H1 (cell line): Measurements from ENCODE around the gene FRMD3. TPM values are rescaled to one million over a fixed set of nuclear protein-coding genes. Genes with fewer than 3 reads are reported as not detected.

Experiments used
- CTCF ChIA-PET: fragments of 300-600 bp; sonication (Branson Sonifier 250); formaldehyde crosslinking; loops from one replicate; lab custom pipeline; 2021; ENCODE audit not compliant: partially characterized antibody; lab: Charles Lee
- POLR2A ChIA-PET: fragments of 300-600 bp; sonication (Branson Sonifier 250); formaldehyde crosslinking; loops from one replicate; lab custom pipeline; 2021; ENCODE audit warnings: inconsistent platforms; ENCODE audit not compliant: partially characterized antibody; lab: Charles Lee
- DNase-seq, 2 experiments: peaks; one replicate each; pipeline versions ENCODE4 v3.0.0 to v3.0.0-alpha.2; 2010 to 2022; ENCODE audit warnings: low spot score in 2 of 2, low read depth in 1 of 2, mixed read lengths in 1 of 2
- FAIRE-seq: peaks from 2 replicates; lab custom pipeline; 2011; peaks lifted over from hg19 to GRCh38; lab: Jason Lieb, UNC
- H2AFZ ChIP-seq: 2 replicates; pipeline ENCODE4 v1.8.1; 2012; ENCODE audit warnings: low read length, inconsistent platforms
- H2AK5ac ChIP-seq: 2 replicates; pipeline ENCODE4 v1.6.1; 2013; ENCODE audit warnings: low read depth, low read length
- H2BK120ac ChIP-seq: replicated peaks from 2 replicates; pipeline ENCODE3; 2013; ENCODE audit warnings: low read depth, low read length, inconsistent platforms
- H2BK12ac ChIP-seq: 2 replicates; pipeline ENCODE4 v1.6.1; 2013; ENCODE audit warnings: low read depth, low read length
- H2BK15ac ChIP-seq: 2 replicates; pipeline ENCODE4 v1.6.1; 2013; ENCODE audit warnings: low read length
- H2BK20ac ChIP-seq: 2 replicates; pipeline ENCODE4 v1.6.1; 2013; ENCODE audit warnings: low read length
- H2BK5ac ChIP-seq: 2 replicates; pipeline ENCODE4 v1.6.1; 2013; ENCODE audit warnings: low read depth, low read length
- H3K14ac ChIP-seq: 2 replicates; pipeline ENCODE4 v1.6.1; 2013; ENCODE audit warnings: inconsistent platforms; ENCODE audit not compliant: insufficient read length
- H3K18ac ChIP-seq: 2 replicates; pipeline ENCODE4 v1.6.1; 2013; ENCODE audit warnings: low read length; ENCODE audit errors: extremely low read depth
- H3K23ac ChIP-seq: 2 replicates; pipeline ENCODE4 v1.6.1; 2013; ENCODE audit warnings: inconsistent platforms; ENCODE audit not compliant: insufficient read length
- H3K23me2 ChIP-seq: 2 replicates; pipeline ENCODE4 v1.6.1; 2013; ENCODE audit warnings: low read depth, low read length
- H3K27ac ChIP-seq: 2 replicates; pipeline ENCODE4 v1.6.1; 2011; ENCODE audit warnings: low read depth, low read length, inconsistent platforms
- H3K27me3 ChIP-seq, 4 experiments: replicated peaks in 1 of 4; 1 replicate in 1 of 4; 2 replicates in 3 of 4; pipeline versions ENCODE4 v1.6.1 to v1.8.1; 2011 to 2013; ENCODE audit warnings: low read length in 3 of 4, mild to moderate bottlenecking in 3 of 4, inconsistent platforms in 2 of 4, mixed read lengths in 2 of 4, moderate library complexity in 1 of 4; ENCODE audit not compliant: control insufficient read depth in 3 of 4, insufficient read depth in 3 of 4; ENCODE audit errors: extremely low read depth in 1 of 4
- H3K36me3 ChIP-seq, 4 experiments: 2 replicates each; pipeline versions ENCODE4 v1.6.1 to v1.8.1; 2011 to 2013; ENCODE audit warnings: mild to moderate bottlenecking in 4 of 4, low read length in 3 of 4, moderate library complexity in 2 of 4, control low read depth in 1 of 4, inconsistent platforms in 1 of 4; ENCODE audit not compliant: insufficient read depth in 4 of 4, control insufficient read depth in 2 of 4
- H3K4ac ChIP-seq: replicated peaks from 2 replicates; pipeline ENCODE3; 2013; ENCODE audit warnings: low read length, low read depth, mixed read lengths, inconsistent platforms; ENCODE audit not compliant: insufficient read length
- H3K4me1 ChIP-seq, 4 experiments: replicated peaks in 1 of 4; 1 replicate in 1 of 4; 2 replicates in 3 of 4; pipeline versions ENCODE4 v1.6.1 to v1.8.1; 2011 to 2013; ENCODE audit warnings: low read length in 3 of 4, inconsistent platforms in 2 of 4, mixed read lengths in 1 of 4; ENCODE audit not compliant: insufficient read depth in 4 of 4, control insufficient read depth in 3 of 4
- H3K4me2 ChIP-seq, 2 experiments: 2 replicates each; pipeline versions ENCODE4 v1.6.1 to v1.8.1; 2011 to 2013; ENCODE audit warnings: low read depth in 2 of 2, low read length in 2 of 2, control low read depth in 1 of 2, inconsistent platforms in 1 of 2, mild to moderate bottlenecking in 1 of 2; ENCODE audit not compliant: insufficient read depth in 1 of 2
- H3K4me3 ChIP-seq, 4 experiments: fragments of 200-600, 300-600 bp in 1 of 4; sonication (generic), shearing (Covaris generic), sonication (Bioruptor Twin) in 1 of 4; 2 replicates each; pipeline versions ENCODE4 v1.5.1 to v1.8.1; 2011 to 2016; ENCODE audit warnings: low read length in 4 of 4, low read depth in 3 of 4, control low read depth in 2 of 4, inconsistent platforms in 2 of 4, mild to moderate bottlenecking in 2 of 4, mixed read lengths in 1 of 4, moderate library complexity in 1 of 4; ENCODE audit not compliant: insufficient read depth in 2 of 4; ENCODE audit errors: extremely low read depth in 1 of 4
- H3K56ac ChIP-seq: replicated peaks from 2 replicates; pipeline ENCODE3; 2013; ENCODE audit warnings: low read depth, mild to moderate bottlenecking, mixed read lengths, low read length, inconsistent platforms; ENCODE audit not compliant: insufficient read length
- H3K79me1 ChIP-seq: 2 replicates; pipeline ENCODE4 v1.6.1; 2013; ENCODE audit warnings: low read depth, low read length, control low read depth
- H3K79me2 ChIP-seq, 2 experiments: 2 replicates each; pipeline versions ENCODE4 v1.6.1 to v1.8.1; 2012 to 2013; ENCODE audit warnings: low read length in 2 of 2, mild to moderate bottlenecking in 2 of 2, inconsistent platforms in 1 of 2; ENCODE audit not compliant: insufficient read depth in 2 of 2, control insufficient read depth in 1 of 2
- H3K9ac ChIP-seq, 4 experiments: replicated peaks in 1 of 4; 1 replicate in 1 of 4; 2 replicates in 3 of 4; pipeline versions ENCODE4 v1.6.1 to v1.8.1; 2011 to 2013; ENCODE audit warnings: low read depth in 3 of 4, low read length in 3 of 4, control low read depth in 2 of 4, mild to moderate bottlenecking in 2 of 4, moderate library complexity in 2 of 4, inconsistent platforms in 1 of 4; ENCODE audit errors: extremely low read depth in 1 of 4
- H3K9me3 ChIP-seq, 2 experiments: 2 replicates each; pipeline versions ENCODE4 v1.6.1 to v1.8.1; 2012 to 2013; ENCODE audit warnings: mild to moderate bottlenecking in 2 of 2, moderate library complexity in 2 of 2, control low read depth in 1 of 2, inconsistent platforms in 1 of 2, low read depth in 1 of 2, low read length in 1 of 2, mixed read lengths in 1 of 2; ENCODE audit not compliant: insufficient read depth in 2 of 2
- H4K20me1 ChIP-seq, 2 experiments: replicated peaks in 1 of 2; 2 replicates each; pipeline versions ENCODE3 to v1.8.1; 2011 to 2013; ENCODE audit warnings: inconsistent platforms in 2 of 2, low read length in 2 of 2, mild to moderate bottlenecking in 1 of 2; ENCODE audit not compliant: insufficient read depth in 2 of 2, control insufficient read depth in 1 of 2
- H4K5ac ChIP-seq: 2 replicates; pipeline ENCODE4 v1.6.1; 2013; ENCODE audit warnings: low read length, low read depth, mixed read lengths, inconsistent platforms; ENCODE audit not compliant: insufficient read length
- H4K8ac ChIP-seq: 2 replicates; pipeline ENCODE4 v1.8.0; 2013; ENCODE audit warnings: mild to moderate bottlenecking, moderate library complexity, low read length, inconsistent platforms; ENCODE audit not compliant: insufficient read depth; ENCODE audit errors: extremely low read depth
- H4K91ac ChIP-seq: replicated peaks from 2 replicates; pipeline ENCODE3; 2013; ENCODE audit warnings: low read length, mixed read lengths, inconsistent platforms; ENCODE audit not compliant: insufficient read length
- TEAD4 ChIP-seq: IDR thresholded peaks from 2 replicates; pipeline ENCODE4 v1.6.1; 2012; ENCODE audit warnings: low read depth, low read length, inconsistent platforms, mixed read lengths
- WGBS, 2 experiments: shearing (Covaris generic) in 1 of 2; methylation state at CpG; one replicate each; pipeline versions ENCODE4 v1.1.6 to v1.1.7; 2013 to 2015; ENCODE audit warnings: low lambda C conversion rate in 2 of 2, mixed read lengths in 2 of 2, inconsistent platforms in 1 of 2, low coverage in 1 of 2, missing lambda C conversion rate in 1 of 2; ENCODE audit not compliant: insufficient replicate concordance in 2 of 2, insufficient coverage in 1 of 2, insufficient read length in 1 of 2; ENCODE audit errors: extremely low coverage in 1 of 2, missing lambda C conversion rate in 1 of 2; 5-methylcytosine and 5-hydroxymethylcytosine counted together
- polyA plus RNA-seq, 7 experiments: library from polyadenylated mRNA; depleted of rRNA in 3 of 7; stranded (reverse) in 5 of 7; unstranded in 2 of 7; fragments of >200 nt in 5 of 7; fragments of 200-250 nt in 2 of 7; gene quantifications; 1 replicate in 5 of 7; 2 replicates in 1 of 7; 4 replicates in 1 of 7; pipeline versions ENCODE4 v1.2.1 to v1.2.3, GENCODE V29; 2011 to 2013; ENCODE audit warnings: missing spikeins in 2 of 7, mixed read lengths in 2 of 7
- total RNA-seq: library from RNA; stranded (reverse); fragmentation: NEBNext Ultra II Directional; extraction: Animal tissue kit (Norgen Biotek cat#: 25700); gene quantifications from 2 replicates; pipeline ENCODE4 v1.2.1, GENCODE V29; 2021
- TF ChIP-seq, protein P1 (sequence below): IDR thresholded peaks from 2 replicates; pipeline ENCODE4 v1.6.1; 2012; ENCODE audit warnings: low read length, inconsistent platforms

The FRMD3 gene
- total and polyA plus RNA-seq, 2 of the 8 experiments (the other 6 are each of a cell fraction or from before 2014, with no cell fraction given), result 0.15 to 1.4 TPM

DNA sequence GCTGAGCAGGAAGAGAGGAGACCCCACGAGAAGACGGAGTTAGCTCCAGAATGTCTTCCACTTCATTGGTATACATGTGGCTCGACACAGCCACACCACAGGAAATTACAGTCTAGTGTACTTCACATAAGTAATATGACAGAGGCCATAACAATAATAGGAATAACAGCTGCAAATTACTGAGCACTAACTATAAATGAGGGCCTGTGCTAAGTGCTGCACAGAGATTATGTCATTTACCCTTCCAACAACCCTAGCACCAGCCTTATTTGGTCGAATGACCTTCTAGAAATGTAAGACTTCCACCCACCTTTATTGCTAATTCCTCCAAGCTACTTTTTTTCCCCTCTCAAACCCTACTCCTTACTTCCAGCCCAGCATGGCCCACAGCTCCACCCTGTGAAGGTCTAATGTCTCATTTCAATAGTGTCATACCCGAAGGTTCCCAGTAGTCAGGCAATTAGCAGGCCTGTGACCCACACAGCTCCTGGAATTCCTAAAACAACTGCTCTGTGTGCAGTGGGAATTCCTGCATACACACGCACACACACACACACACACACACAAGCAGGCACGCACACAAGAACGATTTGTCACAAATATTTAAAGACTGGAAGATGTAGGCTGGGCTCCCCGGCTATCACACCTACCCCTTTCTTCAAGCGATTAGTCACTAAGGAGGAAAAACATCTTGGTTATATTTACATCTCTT, 134.5 kb downstream of the FRMD3 start:
- H4K8ac ChIP-seq, result no peak overlapping the region
- H2BK12ac ChIP-seq, result no peak overlapping the region
- H2BK5ac ChIP-seq, result no peak overlapping the region
- H4K5ac ChIP-seq, result no peak overlapping the region
- H2BK20ac ChIP-seq, result no peak overlapping the region
- H2BK15ac ChIP-seq, result no peak overlapping the region
- 89% methylated on average over 10 of the region's 10 CpGs; no CpG with 5 or more reads in 1 of the 2 experiments for WGBS, 2 experiments
- no peak overlapping the region for H2AFZ ChIP-seq
- no peak for DNase-seq
- H3K4me1 ChIP-seq, result no peaks in the 10 kb centered on the region; a peak in 1 of 7 replicates
- no peak overlapping the region for H3K4me2 ChIP-seq
- no peak overlapping the region for H3K4ac ChIP-seq
- no peak overlapping the region for H3K4me3 ChIP-seq
- H3K79me2 ChIP-seq, result no peaks in the 10 kb centered on the region
- no peaks in the 10 kb centered on the region for H3K23me2 ChIP-seq
- no peak for FAIRE-seq
- no peaks in the 10 kb centered on the region; a peak in 1 of 4 replicates for H3K9me3 ChIP-seq
- no peaks in the 10 kb centered on the region for H4K20me1 ChIP-seq
- no peak overlapping the region for H3K14ac ChIP-seq
- H2AK5ac ChIP-seq, result no peak overlapping the region
- TF ChIP-seq, protein P1, sequence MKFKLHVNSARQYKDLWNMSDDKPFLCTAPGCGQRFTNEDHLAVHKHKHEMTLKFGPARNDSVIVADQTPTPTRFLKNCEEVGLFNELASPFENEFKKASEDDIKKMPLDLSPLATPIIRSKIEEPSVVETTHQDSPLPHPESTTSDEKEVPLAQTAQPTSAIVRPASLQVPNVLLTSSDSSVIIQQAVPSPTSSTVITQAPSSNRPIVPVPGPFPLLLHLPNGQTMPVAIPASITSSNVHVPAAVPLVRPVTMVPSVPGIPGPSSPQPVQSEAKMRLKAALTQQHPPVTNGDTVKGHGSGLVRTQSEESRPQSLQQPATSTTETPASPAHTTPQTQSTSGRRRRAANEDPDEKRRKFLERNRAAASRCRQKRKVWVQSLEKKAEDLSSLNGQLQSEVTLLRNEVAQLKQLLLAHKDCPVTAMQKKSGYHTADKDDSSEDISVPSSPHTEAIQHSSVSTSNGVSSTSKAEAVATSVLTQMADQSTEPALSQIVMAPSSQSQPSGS, result no peak
- TF ChIP-seq TEAD4, result peak; percentile 60; the same call in 1 of the 2 replicates
- no peak overlapping the region for H3K9ac ChIP-seq
- no peak overlapping the region for H3K18ac ChIP-seq
- no peak overlapping the region for H3K56ac ChIP-seq
- ChIA-PET POLR2A (interaction anchor here (0.9 kb wide), 1 partner anchor 19 kb away, joined by 3 read pairs; no protein-coding TSS in a partner anchor), CTCF (interaction anchor here (0.6 to 1.7 kb wide), 14 partner anchors 12 to 797 kb away, joined by 3 to 7 read pairs (median 3); no protein-coding TSS in a partner anchor)
- H4K91ac ChIP-seq, result no peak overlapping the region
- H3K79me1 ChIP-seq, result no peaks in the 10 kb centered on the region
- no peak overlapping the region for H3K27ac ChIP-seq
- no peak overlapping the region for H2BK120ac ChIP-seq
- no peaks in the 10 kb centered on the region for H3K27me3 ChIP-seq
- no peak overlapping the region for H3K23ac ChIP-seq
- no peaks in the 10 kb centered on the region for H3K36me3 ChIP-seq
